IPS-15b (cell line): ENCODE results near the gene ADGRE2.
"Not testable (repeated sequence)": the region's sequence is repeated elsewhere in the genome, so short reads cannot be mapped to it uniquely, and the experiment has no call there.

Experiments used
- H3K27me3 ChIP-seq: one replicate; pipeline ENCODE4 v1.6.1; 2013; ENCODE audit warnings: low read length; ENCODE audit not compliant: control insufficient read depth, insufficient read depth
- H3K36me3 ChIP-seq: one replicate; pipeline ENCODE4 v1.6.1; 2013; ENCODE audit warnings: low read length; ENCODE audit not compliant: control insufficient read depth, insufficient read depth
- H3K4me1 ChIP-seq: one replicate; pipeline ENCODE4 v1.6.1; 2013; ENCODE audit warnings: mild to moderate bottlenecking, low read length; ENCODE audit not compliant: control insufficient read depth, insufficient read depth
- H3K4me3 ChIP-seq: one replicate; pipeline ENCODE4 v1.5.1; 2013; ENCODE audit warnings: low read depth, low read length
- H3K9ac ChIP-seq: one replicate; pipeline ENCODE4 v1.6.1; 2013; ENCODE audit warnings: low read depth, mild to moderate bottlenecking, low read length
- H3K9me3 ChIP-seq: one replicate; pipeline ENCODE4 v1.6.1; 2013; ENCODE audit warnings: mild to moderate bottlenecking, low read length; ENCODE audit not compliant: control insufficient read depth, insufficient read depth

ADGRE2 gene

GRCh38 chr19:14792250-14792649 lies 13.9 kb upstream of the ADGRE2 start:
- H3K4me3 ChIP-seq, H3K27me3 ChIP-seq, H3K36me3 ChIP-seq, H3K9me3 ChIP-seq, H3K9ac ChIP-seq, H3K4me1 ChIP-seq: not testable (repeated sequence)

DNA sequence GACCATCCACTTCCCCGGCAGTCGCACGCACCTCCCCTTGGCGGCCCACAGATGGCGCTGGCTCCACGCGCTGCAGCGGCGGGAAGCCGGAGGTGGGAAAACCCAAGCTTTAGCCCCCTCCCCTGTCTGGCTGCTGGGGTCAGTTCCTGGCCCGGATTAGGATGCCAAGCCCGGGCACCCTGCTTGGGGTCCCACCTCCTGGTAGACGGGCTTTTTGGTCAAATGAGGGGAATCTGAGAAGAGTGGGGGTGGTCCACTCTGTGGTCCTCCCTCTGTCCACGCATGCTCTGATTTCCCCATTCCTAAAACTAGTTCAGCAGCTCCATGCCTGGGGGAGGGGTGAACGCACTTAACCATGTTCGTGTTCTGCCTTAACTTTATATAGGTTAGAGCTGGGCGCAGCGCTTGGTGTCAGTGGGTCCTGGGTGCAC lies 8.1 kb upstream of the ADGRE2 start:
- H3K9ac ChIP-seq = no peak overlapping the region
- H3K4me1 ChIP-seq = peaks cover 4% of the 10 kb centered on the region
- no peaks in the 10 kb centered on the region for H3K36me3 ChIP-seq
- H3K9me3 ChIP-seq = no peaks in the 10 kb centered on the region
- H3K27me3 ChIP-seq = no peaks in the 10 kb centered on the region
- H3K4me3 ChIP-seq = peak overlapping the region; percentile 26

DNA sequence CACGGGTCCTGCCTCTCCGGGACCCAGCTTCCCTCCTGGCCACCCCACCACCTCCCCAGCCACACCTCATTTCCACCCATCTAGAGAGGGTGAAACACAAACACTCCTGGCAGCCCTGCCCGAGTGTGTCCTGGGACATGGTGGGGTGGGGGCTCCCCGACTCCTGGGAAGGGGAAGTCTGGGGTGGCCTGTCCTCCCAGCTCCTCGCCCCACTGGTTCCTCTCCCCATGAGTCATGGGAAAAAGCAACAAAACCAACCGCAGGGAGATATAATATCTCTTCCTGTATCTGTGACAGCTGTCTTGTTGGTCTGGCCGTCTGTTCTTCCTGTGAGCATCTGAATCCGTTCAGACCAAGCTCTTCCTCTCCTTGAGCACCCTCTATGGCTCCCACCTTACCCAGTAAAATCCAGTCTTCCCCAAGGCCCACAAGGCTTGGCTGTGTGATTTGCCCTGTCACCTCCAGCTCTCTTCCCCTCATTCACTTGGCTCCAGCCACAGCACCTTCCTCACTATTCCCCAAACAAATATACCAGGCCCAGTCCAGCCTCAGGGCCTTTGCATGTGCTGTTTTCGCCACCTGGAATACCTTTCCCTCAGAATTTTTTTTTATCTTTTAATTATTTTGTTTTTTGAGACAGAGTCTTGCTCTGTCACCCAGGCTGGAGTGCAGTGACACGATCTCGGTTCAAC lies 6.9 kb upstream of the ADGRE2 start:
- H3K9ac ChIP-seq, H3K27me3 ChIP-seq, H3K4me3 ChIP-seq, H3K36me3 ChIP-seq, H3K4me1 ChIP-seq, H3K9me3 ChIP-seq: not testable (repeated sequence)

- H3K4me1 ChIP-seq, H3K9me3 ChIP-seq, H3K27me3 ChIP-seq, H3K4me3 ChIP-seq, H3K9ac ChIP-seq, H3K36me3 ChIP-seq: not testable (repeated sequence)
These were observed 6.4 kb upstream of the ADGRE2 start for GRCh38 chr19:14784730-14785101.

DNA sequence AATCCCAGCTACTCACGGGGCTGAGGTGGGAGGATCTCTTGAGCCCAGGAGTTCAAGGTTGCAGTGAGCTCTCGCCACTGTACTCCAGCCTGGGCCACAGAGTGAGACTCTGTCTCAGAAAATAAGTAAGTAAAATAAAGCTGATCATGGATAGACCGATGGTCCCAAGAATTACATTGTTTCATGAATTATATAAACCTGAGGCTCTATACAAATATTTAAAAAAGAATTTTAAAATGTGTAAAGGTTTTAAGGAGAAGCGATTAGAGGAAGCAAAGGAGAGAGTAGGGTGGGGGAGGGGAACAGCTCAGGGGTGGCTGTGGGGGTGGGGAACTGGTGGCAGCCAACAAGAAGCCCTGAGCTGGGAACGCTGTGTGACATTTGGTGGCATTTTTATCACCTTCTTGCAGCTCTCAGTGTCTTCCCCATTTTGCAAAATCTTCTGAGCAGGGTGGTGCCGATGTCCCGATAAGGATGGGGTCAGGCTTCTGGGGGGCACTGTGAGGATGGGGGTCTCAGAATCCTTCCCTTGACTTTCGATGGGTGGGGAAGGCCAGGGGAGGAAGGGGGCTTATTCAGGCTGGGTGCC lies 5.1 kb upstream of the ADGRE2 start:
- not testable (repeated sequence) for H3K9me3 ChIP-seq, H3K4me3 ChIP-seq, H3K4me1 ChIP-seq, H3K9ac ChIP-seq, H3K27me3 ChIP-seq, H3K36me3 ChIP-seq

DNA sequence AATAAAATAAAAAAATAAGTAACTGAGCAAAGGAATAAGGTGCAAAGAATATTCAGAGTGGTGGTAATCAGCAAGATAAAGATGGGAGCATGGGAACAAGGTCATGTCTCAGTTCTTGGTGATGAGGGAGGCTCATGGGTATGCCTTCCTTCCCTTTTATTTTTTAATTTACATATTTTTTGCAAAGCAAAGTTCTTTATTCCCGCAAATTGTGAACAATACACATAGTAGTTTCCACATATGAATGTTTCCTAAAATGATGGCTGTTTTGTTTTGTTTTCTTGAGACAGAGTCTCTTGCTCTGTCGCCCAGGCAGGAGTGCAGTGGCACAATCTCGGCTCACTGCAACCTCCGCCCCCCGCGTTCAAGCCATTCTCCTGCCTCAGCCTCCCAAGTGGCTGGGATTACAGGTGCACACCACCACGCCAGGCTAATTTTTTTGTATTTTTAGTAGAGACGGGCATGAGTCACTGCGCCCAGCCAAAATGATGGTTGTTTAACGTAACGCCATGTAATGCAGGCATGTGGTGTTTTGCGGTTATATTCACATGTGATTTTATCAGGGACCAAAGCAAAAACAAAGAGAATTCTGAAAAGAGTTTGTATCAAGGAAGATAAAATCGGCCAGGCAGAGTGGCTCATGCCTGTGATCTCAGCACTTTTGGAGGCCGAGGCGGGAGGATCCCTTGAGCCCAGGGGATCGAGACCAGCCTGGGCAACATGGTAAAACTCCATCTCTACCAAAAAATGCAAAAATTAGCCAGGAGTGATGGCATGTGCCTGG lies 4.5 kb upstream of the ADGRE2 start:
- H3K4me1 ChIP-seq = peaks cover 4% of the 10 kb centered on the region
- no peaks in the 10 kb centered on the region for H3K36me3 ChIP-seq
- H3K9me3 ChIP-seq = no peaks in the 10 kb centered on the region
- no peak overlapping the region for H3K9ac ChIP-seq
- no peaks in the 10 kb centered on the region for H3K27me3 ChIP-seq
- no peak overlapping the region for H3K4me3 ChIP-seq

GRCh38 chr19:14781713-14782536 lies 3.6 kb upstream of the ADGRE2 start:
- not testable (repeated sequence) for H3K36me3 ChIP-seq, H3K9me3 ChIP-seq, H3K9ac ChIP-seq, H3K4me3 ChIP-seq, H3K4me1 ChIP-seq, H3K27me3 ChIP-seq

GRCh38 chr19:14780622-14781225 lies 2.4 kb upstream of the ADGRE2 start:
- H3K4me1 ChIP-seq, H3K9me3 ChIP-seq, H3K9ac ChIP-seq, H3K36me3 ChIP-seq, H3K4me3 ChIP-seq, H3K27me3 ChIP-seq: not testable (repeated sequence)

DNA sequence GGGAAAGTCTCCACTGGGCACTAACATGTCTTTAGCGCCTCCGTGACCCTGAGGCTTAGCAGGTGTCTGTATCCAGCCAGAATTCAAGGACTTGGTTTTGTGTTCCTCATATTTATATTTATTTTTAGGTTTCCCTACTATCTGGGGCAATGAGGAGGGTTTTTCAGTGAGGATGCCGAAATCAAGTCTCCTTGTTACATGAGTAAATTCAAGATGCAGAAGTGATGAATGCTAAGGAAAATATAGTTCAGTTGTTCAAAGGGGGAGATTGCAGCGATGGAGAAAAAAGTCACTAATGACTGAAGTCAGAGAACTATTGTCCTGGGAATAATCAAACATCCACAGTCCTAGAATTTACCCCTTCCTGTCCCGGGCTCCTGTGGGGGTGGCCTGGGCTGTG lies 791 bp upstream of the ADGRE2 start:
- Histone ChIP-seq H3K4me1 (no peaks in the 10 kb centered on the region), H3K27me3 (no peaks in the 10 kb centered on the region), H3K36me3 (no peaks in the 10 kb centered on the region), H3K9ac (no peak overlapping the region), H3K4me3 (no peak overlapping the region), H3K9me3 (no peaks in the 10 kb centered on the region)

GRCh38 chr19:14777645-14778044 lies 715 bp downstream of the ADGRE2 start:
- H3K36me3 ChIP-seq, H3K4me1 ChIP-seq, H3K27me3 ChIP-seq, H3K9me3 ChIP-seq, H3K9ac ChIP-seq, H3K4me3 ChIP-seq: not testable (repeated sequence)

GRCh38 chr19:14775869-14776586 lies 2.3 kb downstream of the ADGRE2 start:
- H3K9me3 ChIP-seq = no peaks in the 10 kb centered on the region
- no peaks in the 10 kb centered on the region for H3K27me3 ChIP-seq
- peaks cover 3% of the 10 kb centered on the region for H3K36me3 ChIP-seq
- peak overlapping the region; percentile 24 for H3K9ac ChIP-seq
- H3K4me3 ChIP-seq = peak overlapping the region; percentile 71
- H3K4me1 ChIP-seq = no peaks in the 10 kb centered on the region
